TTC549 (cell line): Measurements from ENCODE around the gene LRRC7.
"Not testable (repeated sequence)": the region's sequence is repeated elsewhere in the genome, so short reads cannot be mapped to it uniquely, and the experiment has no call there.

Experiments used
- FAIRE-seq: peaks from 2 replicates; lab custom pipeline; 2012; peaks lifted over from hg19 to GRCh38; lab: Jason Lieb, UNC

The LRRC7 gene

DNA sequence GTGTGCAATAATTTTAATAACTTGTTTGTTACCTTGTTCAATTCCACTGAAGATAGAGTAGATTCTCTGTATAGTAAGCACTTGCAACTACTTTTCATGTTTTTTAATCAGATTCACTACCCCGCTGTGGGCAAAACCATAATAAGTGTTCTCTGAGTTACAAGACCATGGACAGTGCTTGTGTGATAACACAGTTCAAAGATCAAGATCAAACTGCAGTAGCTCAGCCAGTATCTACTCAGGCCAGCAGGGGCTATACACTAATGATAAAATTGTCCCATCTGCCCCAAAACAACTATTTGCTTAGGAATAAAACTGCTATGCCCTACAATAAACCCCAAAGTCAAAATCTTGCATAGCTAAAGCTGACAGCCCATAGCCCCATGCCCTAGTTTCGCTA, 129.6 kb downstream of the LRRC7 start:
- FAIRE-seq: no peak

DNA sequence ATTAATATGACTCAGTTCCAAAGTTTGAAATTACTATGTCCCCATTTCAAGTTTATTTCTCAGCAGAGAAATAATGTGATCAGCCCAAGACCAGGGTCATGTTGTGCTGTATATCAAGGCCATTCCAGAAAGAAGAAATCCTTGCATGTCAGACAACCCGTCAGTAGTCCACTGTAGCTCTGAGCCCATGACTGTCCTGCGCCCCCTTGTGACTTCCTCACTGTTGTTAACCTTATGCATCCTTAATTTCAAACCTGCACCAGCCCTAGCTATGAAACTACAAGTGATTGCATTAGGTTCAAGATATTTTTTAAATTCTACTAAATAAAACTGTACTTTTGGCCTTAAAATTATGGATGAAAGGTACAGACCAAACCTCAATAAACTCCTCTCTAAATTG, 133.0 kb downstream of the LRRC7 start:
- FAIRE-seq: no peak

DNA sequence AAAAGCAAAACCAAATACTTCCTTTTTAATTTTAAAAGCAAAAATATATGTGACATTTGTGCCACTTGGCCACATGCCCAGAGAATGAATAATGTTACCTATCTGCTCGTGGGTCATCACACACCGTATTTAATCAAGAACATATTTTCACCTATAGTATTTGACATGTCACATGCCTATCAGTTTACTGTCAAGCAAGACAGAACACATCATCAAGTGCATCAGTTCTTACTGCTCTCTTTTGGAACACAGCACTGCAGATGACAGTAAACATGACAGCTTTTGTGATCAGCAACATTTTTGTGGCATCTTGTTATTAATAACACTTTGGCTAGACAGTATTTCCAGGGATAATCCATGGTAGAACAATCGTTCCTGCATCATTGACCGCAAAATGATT, 134.4 kb downstream of the LRRC7 start:
- FAIRE-seq: no peak

DNA sequence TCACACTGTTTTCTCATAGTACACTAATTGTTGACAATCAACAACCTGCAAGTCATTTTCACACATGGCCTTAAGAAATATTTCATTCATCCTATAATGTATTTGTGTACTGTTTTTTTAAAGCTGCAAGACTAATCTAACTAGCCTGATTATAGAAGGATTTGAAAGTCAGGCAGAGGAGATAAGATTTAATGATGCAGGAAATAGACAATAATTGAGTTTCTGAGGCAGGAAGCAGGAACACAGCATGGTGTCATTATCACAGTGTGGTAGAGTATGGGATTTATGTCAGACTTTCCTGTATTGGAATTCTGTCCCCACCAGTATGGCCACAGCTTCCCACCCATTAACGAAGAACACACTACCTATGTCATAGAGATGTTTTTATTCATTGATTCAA, 138.8 kb downstream of the LRRC7 start:
- no peak for FAIRE-seq

DNA sequence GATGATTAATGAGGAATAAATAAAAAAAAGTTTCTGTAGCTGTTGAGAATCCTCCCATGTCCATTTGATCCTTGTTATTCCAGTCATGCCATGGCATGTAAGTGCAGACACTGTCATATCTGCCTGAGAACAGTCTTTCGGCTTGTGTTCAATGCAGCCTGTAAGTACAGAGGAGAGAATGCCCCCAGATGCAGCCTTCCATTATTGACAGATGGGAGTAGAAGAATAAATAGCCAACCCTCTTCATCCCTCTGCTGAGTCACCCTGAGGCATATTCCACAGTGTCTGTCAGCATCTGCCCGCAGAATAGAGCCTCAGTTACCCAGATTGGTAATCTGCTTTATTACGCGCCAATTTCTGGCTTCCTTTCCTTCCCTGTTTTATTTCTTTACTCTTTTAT, 139.4 kb downstream of the LRRC7 start:
- FAIRE-seq: no peak

DNA sequence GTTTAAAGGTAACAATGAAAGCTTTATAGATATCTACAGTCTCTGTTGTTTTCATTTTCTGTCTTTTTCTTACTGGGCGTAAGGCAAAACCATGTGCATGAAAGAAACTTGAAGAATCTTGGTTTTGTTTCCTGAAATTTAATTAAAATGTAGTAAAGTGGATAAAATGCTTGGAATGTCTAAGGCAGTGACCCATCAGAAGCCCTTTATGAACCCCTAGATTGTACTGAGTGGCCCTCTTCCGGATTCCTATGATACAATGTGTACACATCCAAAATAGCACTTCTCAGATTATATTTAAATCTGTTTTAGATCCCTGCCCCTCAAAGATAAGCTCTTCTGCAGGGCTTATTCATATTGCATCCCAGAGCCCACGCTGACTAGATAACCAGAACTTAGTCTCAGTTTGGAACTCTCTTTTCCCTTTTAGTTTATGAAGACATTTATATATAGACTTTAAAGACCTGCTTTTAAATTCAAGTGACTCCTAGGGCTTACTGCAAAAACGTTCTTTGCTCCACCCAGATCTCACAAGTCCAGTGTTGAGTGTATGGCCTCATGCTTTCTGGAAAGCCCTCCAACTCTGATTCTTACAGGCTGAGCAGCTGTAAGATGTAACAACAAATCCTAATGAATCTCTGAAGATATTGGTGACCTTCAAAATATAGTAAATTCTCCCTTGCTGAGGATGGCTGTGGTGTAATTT, 142.9 kb downstream of the LRRC7 start:
- FAIRE-seq: no peak

DNA sequence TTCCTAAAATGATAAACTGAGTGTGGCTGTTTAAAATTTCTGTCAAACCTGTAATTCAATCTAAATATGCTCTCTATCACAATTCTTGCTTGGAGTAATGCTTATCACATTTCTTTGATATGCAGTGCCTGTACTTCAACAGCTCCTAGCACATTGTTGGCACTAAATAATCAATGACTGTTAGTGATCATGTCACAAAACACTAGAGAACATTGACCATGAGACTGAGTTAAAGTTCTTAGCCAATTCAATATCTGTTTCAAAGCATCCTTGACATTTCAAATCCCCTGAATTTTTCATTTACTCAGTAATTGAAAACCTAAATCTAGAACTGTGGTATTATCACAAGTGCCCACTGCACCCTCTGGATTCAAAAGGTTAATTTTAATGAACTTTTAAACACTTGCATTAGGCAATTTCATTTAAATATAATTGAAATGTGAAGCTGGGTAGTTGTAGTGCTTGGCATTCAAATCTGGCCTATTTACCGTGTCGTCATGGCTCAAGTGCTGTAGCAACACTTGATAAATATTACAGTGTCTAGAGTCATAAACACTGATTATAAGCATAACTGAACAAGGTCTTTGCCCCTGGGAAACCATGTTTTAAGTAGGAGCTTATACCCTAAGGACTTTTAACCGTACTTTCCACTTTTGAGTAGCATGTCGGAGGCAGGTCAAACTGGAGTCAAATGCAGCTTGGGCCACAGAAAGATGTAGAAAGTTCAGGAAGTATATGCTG, 143.6 kb downstream of the LRRC7 start:
- no peak for FAIRE-seq

DNA sequence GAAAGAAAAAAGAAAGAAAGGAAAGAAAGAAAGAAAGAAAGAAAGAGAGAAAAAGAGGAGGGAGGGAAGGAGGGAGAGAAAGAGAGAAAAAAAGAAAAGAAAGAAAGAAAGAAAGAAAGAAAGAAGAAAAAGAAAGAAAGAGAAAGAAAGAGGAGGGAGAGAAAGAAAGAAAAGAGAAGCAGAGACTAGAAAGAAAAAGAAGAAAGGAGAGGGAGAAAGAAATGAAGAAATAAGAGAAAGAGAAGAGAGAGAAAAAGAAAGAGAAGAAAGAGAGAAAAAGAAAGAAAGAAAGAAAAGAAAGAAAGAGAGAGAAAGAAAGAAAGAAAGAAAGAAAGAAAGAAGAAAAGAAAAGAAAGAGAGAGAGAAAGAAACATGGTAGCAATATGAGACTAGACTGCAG, 150.1 kb downstream of the LRRC7 start:
- FAIRE-seq: not testable (repeated sequence)

DNA sequence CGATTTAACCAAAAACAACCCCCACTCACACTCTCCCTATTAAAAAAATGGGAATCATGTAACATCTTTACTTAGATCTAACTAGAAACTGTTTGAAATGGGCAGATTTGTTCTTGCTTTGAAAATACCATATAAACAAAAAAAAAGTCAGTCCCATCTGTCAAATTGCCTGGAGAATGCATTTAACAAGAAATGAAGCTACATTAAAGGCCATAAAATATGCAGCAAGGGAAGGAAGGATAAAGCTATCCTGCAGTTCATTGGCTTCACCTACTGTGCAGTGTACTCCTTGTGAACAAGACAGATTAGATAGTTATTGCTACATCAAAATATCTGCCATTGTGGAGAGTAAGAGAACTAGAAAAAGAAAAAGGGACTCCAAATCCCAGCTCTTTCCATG, 160.5 kb downstream of the LRRC7 start:
- no peak for FAIRE-seq

DNA sequence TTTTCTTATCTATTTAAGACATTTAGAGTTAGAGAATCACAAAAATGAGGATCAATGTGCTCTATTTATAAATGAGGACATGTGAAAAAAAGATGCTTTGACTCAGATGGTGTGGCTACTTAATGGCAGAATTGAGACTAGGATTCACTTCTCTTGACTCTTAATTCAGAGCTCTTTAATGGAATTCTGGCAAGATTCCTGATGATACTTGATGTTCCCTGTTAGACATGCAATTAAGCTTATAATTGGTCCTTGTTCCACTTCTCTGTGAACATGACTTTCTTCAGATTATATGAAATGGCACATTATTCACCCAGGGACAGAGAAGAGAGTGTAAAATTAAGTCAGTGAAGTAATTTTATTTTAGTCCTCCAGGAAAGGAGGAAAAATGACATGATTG, 165.3 kb downstream of the LRRC7 start:
- FAIRE-seq: no peak

DNA sequence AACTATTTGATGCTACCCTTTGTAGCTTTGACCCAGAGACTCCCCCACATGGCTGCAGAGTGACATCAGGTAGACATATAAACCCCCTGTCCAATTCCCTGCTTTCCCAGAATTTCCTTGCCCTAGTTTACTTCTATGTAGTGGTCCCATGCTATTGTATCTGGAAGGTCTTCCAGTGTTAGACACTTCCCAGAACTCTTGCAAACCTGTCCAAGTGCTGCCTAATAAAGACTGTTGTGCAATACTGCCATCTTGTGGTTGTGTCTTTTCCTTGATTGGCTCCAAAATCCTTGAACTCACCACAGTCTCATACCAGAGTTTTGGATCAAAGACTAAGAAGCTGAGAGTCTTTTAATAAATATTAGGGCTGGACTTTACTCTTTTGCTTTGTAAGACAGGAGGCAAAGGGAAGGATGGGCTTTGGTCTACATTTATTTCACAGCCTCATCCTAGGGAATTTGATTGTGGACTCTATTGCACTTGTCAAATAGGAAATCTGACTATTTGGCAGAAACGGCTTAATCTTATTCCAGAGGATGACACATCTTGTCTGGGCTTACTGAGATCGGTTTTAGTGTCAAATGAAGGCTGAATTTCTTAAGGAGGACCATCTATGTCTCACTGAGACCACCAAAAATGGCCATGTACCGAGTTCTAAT, 169.9 kb downstream of the LRRC7 start:
- FAIRE-seq: no peak

DNA sequence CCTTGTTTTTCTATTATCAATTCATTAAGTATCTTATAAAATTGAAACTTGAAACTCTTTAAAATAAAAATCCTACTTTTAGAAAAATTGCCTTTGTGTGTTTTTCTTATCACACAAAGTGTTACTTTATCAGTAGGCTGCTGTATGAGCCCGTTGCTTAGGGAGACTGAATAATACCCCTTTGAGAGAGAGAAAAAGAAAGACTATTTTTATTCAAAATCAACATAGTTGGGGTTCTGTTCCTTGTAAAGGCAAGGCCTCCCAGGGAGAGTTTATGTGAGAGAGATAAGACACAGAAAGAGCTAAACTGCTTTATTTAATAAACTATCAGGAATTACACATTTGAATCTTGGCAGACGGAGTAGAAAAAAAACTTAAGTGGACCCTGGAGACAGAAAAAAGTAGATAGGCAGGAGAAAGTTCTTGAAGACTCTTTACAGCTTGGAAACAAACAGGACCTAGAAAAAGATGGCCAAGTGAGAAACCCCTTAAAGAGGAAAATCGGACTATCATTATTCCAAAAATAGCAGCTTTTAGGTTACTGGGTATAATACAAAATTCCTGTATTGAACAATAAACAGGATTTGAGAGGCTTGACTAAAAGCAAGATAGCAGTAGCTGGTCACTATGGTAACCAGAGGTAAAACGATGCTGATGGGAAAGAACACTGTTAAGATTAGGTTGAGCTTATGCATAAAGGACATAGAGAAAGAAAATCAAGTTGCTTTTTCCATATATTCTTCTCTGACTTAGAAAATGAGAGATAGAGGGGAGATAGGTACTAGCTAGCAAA, 170.9 kb downstream of the LRRC7 start:
- FAIRE-seq: no peak

DNA sequence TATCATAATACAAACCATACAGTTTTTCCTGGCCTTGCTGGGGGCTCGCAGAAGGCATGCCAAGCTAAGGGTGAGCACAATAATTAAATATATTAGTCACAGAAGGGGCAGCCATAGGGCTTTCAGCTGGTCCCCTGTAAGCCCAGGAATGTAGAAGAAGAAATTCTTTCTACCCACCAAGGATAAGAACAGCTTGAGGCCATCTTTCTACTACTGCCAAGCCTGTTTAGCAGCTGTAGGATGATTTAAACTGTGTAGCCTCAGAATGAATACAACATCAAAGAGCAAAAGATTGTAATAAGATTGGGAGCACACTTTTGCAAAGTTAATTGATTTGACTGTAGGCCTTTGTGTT, 171.5 kb downstream of the LRRC7 start:
- no peak for FAIRE-seq

DNA sequence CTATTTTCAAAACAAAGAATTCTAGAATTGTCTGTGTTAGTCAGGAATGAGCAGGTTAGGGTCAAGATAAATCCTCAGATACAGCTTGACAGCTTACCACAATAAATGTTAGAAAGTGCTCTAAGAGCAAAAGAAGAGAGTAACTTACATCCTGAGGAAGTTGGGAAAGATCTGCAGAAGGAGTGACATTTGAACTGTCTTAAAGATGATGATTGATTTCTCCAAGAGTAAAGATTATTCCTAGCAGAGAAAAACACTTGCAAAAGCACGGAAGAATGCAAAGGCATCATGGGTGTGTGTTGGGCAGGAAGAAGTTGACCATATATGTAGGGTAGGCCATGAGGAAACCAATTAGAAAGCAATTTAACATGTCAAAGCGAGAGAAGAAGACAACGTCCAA, 175.4 kb downstream of the LRRC7 start:
- no peak for FAIRE-seq

DNA sequence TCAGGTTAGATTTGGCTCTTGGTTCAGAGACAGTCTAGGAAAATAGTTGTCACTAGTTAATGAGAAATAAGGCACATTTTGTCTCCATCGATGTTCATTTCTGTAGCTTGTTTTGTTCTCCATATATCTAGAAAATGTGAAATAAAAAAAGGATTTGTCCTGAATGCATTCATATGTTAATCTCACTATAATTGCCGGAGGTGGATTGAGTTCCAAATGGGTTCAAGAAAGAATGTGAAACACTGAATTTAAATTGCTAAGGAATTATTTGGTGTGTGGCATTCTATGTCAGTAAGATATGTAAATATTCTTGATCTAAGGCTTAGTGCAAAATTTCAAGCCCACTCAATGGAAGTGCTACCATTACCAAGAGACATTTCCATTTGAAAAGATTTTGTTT, 176.7 kb downstream of the LRRC7 start:
- FAIRE-seq: no peak

DNA sequence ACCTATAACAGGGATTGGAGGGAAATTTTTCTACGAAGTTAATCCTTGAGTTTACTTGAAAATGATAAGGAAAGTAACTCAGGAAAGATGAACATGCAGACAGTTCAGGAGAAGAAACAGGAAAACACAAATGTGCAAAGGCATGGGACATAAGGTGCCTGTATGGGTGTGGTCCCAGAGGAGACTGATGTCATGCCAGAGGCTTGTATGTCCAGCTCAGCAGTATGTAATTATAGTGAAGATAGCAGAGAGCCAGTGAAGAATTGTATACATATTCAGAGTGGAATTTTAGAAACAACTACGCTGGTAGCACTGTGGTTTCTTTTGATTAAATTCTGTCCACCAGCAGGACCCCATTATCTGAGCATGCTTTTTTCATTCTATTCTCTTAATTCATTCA, 179.5 kb downstream of the LRRC7 start:
- no peak for FAIRE-seq

DNA sequence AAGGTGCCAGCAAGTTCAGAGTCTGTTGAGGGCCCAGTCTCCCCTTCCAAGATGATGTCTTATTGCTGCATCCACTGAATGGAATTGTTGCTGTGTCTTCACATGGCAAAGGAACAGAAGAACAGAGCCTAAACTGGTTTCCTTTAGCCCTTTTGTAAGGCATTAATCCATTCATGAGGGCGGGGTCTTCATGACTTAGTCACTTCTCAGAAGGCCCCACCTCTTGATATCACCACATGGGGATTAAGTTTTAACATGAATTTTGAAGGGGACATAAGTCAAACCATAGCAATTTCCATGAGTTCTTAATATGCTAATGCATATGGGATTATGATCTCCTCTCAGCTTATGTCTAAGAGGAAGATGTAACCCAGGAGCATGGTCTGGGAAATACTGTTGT, 182.9 kb downstream of the LRRC7 start:
- no peak for FAIRE-seq

DNA sequence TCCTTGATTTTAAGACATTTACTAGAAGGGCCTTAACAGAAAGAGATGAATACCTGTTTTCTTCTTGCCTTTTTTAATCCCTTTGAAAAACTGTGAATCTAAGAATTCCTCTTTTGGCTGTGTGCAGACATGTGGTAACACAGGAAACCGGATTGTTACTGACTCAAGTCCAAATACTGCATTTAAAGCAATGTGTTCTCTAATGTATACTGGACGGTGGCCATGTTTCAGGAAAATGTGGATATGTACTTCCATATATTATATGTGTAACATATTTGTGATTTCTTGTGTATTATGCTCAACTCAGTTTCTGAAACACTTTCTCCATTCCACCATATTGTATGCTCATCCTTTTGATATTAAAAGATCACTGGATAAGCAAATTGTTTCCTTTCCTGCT, 185.1 kb downstream of the LRRC7 start:
- FAIRE-seq: no peak

DNA sequence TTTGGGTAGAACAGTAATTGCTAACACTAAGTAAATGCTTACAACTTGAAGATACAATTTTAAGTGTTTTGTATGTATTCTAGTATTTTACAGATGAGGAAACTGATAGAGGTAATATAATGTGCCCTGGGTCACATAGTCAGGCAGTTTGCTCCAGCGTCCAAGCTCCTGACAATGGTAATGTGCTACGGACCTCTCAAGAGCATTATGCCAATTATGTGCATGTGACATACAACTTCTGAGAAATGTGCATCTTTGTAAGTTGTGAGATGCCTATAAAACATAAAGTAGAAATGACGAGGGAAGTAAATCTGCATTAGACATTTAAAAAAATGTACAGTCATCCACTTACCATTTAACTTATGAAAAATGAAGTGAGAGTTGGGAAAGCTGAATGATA, 186.8 kb downstream of the LRRC7 start:
- FAIRE-seq: no peak

DNA sequence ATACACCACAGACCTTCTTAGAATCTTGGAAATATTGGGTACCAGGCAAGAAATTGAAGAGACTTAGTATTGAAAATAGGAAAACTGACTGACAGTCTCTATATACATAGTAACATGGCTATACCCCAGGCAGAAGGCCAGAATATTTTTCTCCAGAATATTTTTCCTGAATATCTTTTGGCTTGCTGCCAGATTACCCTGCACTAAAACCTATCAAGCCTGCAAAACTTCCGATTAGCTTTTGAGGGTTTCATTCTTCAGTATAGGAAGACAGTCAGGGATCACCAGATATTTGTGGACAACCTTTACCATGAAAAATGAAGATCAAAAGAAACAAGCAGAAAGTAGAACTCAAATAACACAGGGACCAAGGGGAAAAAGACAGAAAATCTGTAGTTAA, 187.9 kb downstream of the LRRC7 start:
- FAIRE-seq: no peak

DNA sequence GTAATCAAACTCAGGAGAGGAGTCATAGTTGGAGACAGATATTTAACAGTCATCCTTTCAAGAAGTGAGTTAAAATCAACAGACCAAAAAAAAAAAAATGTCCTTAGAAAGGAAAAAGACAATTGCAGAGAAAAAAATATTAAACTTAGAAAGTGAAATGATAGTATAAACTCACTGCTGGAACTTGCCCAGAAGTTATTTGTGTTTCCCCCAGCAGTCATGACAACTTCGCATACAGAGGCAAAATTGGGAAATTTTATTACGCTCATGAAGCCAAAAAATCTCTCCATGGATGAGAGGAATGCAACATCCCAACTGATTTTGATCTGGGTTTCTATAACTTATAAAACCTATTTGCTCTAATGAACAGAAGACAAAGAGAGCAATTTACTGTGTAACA, 198.2 kb downstream of the LRRC7 start:
- FAIRE-seq: no peak

DNA sequence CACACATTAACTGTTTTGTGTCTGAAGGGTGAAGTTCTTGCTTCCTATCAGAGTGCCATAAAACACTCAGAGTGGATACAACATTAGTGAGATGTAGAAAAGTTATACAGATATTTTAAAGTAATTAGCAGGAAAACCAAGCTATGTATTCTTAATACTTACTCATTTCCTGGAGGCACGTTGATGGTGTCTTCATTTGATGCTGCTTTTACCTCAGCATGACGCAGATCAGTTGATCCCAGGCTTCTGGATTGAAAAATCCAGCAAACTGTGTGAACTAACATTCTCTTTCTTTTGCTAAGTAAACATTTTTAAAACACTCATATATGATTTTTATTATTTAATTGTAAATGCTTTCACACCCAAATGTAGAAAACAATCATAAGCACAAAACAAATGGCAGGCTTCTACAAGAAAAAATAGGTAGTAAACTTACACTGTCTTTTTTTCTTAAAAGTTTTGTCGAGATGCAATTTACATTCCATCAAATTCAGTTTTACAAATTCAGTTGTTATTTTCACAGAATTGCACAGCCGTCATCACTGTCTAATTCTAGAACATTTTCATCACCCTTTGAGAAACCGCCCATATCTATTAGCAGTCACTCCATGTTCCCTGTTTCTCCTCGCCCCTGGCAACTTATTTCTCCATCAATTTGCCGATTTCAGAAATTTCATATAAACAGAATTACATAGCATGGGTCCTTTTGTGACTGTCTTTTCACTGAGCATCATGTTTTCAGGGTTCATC, 198.9 kb downstream of the LRRC7 start:
- FAIRE-seq: no peak
